T-helper 22 cell (primary cell): ENCODE data around the gene TIMM9.
A peak's percentile ranks its signal among the peaks of the same experiment; 100 is the strongest.
"Not testable (repeated sequence)": the region's sequence is repeated elsewhere in the genome, so short reads cannot be mapped to it uniquely, and the experiment has no call there.

Experiments
- DNase-seq: peaks from one replicate; pipeline ENCODE4 v3.0.0-alpha.2; 2020; ENCODE audit warnings: low read depth

TIMM9 gene

GRCh38 chr14:58398495-58398894 is 28.8 kb downstream of the TIMM9 start:
- DNase-seq: no peak

- DNase-seq: no peak
These were observed 30.2 kb downstream of the TIMM9 start for GRCh38 chr14:58397156-58397555.

GRCh38 chr14:58395812-58396788 is 31.2 kb downstream of the TIMM9 start, which contains the start of gene TOMM20L:
TSS of gene TOMM20L (plus strand) at chr14:58395930. CDS start at chr14:58395958, 28 bp downstream.
- DNase-seq: peak; percentile 36

- no peak for DNase-seq
These were observed 31.8 kb downstream of the TIMM9 start for GRCh38 chr14:58395562-58395811.

- DNase-seq: no peak
These were observed 36.5 kb downstream of the TIMM9 start for GRCh38 chr14:58390830-58391229.

- no peak for DNase-seq
These were observed 50.5 kb downstream of the TIMM9 start for GRCh38 chr14:58376791-58377190.

GRCh38 chr14:58368956-58369355 is 58.4 kb downstream of the TIMM9 start:
- no peak for DNase-seq

- DNase-seq: no peak
These were observed 60.0 kb downstream of the TIMM9 start for GRCh38 chr14:58367296-58367695.

GRCh38 chr14:58364316-58364715 is 63.0 kb downstream of the TIMM9 start:
- no peak for DNase-seq

GRCh38 chr14:58362798-58363412 is 64.4 kb downstream of the TIMM9 start:
- DNase-seq: no peak

- DNase-seq: not testable (repeated sequence)
These were observed 65.1 kb downstream of the TIMM9 start for GRCh38 chr14:58362272-58362671.
